ENCODE results near the gene IGF2BP3.

IGF2BP3 gene

GRCh38 chr7:23261843-23262452 lies 208.3 kb downstream of the IGF2BP3 start:
- Histone ChIP-seq H3K27me3 (peaks cover 28% of the 10 kb centered on the region), H3K36me3 (no peaks in the 10 kb centered on the region), H3K9me3 (no peaks in the 10 kb centered on the region), H3K4me3 (ENCODE audit: low read depth in 1 of 2, low read length in 1 of 2) (no peak overlapping the region), H3K27ac (no peak overlapping the region), H3K4me1 (ENCODE audit: control insufficient read depth in 1 of 2, insufficient read depth in 1 of 2, low read depth in 1 of 2, low read length in 1 of 2) (no peaks in the 10 kb centered on the region)
- TF ChIP-seq CTCF (IDR thresholded peaks at IDR 0.05) = peak; percentile 77

GRCh38 chr7:23260371-23260770 lies 209.9 kb downstream of the IGF2BP3 start:
- no peak overlapping the region for H3K4me3 ChIP-seq (ENCODE audit: low read depth in 1 of 2, low read length in 1 of 2)
- no peak overlapping the region for H3K27ac ChIP-seq
- no peak for TF ChIP-seq CTCF (IDR thresholded peaks at IDR 0.05)
- H3K9me3 ChIP-seq = no peaks in the 10 kb centered on the region
- no peaks in the 10 kb centered on the region for H3K36me3 ChIP-seq
- H3K27me3 ChIP-seq = peaks cover 33% of the 10 kb centered on the region
- H3K4me1 ChIP-seq (ENCODE audit: control insufficient read depth in 1 of 2, insufficient read depth in 1 of 2, low read depth in 1 of 2, low read length in 1 of 2) = no peaks in the 10 kb centered on the region

Data from neutrophil (primary cell).